ENCODE results near the gene BIRC2. TPM values are rescaled to one million over a fixed set of nuclear protein-coding genes. Genes with fewer than 3 reads are reported as not detected.

Gene BIRC2
- total and polyA plus RNA-seq, 3 donors from 2014 or later: 41.3 to 73.1 (median 62.7) TPM

GRCh38 chr11:102396708-102397563, 49.9 kb downstream of the BIRC2 start:
- TF ChIP-seq POLR2A (IDR thresholded peaks at IDR 0.05): no peak
- no peak for TF ChIP-seq CTCF (IDR thresholded peaks at IDR 0.05)
- 76 to 80% methylated on average over 4 of the region's 4 CpGs for WGBS, 2 donors
- H3K36me3 ChIP-seq (ENCODE audit: low read depth, missing control alignments): no peaks in the 10 kb centered on the region
- no peaks in the 10 kb centered on the region for H3K4me1 ChIP-seq
- no peak overlapping the region for H3K27ac ChIP-seq
- H3K9me3 ChIP-seq: no peaks in the 10 kb centered on the region
- intact Hi-C loops (cut with DNase I; ENCODE audit: low total_unique reads): no loop called here
- no peak for DNase-seq
- no peaks in the 10 kb centered on the region for H3K27me3 ChIP-seq
- no peak overlapping the region for H3K4me3 ChIP-seq

DNA sequence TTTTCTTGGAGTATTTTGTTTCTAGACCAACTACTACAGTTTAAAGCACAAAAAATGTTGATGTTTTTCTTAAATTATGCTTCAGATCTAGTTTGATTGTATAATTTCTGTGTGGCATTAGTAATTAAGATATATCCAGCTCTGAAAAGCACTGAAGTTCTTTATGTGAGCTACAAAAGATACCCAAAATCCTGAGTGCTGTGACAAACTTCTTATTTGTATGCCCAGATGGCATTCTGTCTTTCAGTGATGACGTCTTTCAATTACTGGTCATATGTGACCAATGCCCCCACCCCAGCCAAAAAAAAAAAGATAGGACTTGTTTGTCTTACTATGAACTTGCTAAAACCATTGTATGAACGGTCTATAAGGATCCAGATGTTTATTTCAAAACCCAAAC, 51.3 kb downstream of the BIRC2 start:
- no peak for TF ChIP-seq CTCF (IDR thresholded peaks at IDR 0.05)
- no peak for TF ChIP-seq POLR2A (IDR thresholded peaks at IDR 0.05)
- Histone ChIP-seq H3K9me3 (no peaks in the 10 kb centered on the region), H3K27ac (no peak overlapping the region), H3K4me1 (no peaks in the 10 kb centered on the region), H3K27me3 (no peaks in the 10 kb centered on the region), H3K4me3 (no peak overlapping the region), H3K36me3 (ENCODE audit: low read depth, missing control alignments) (no peaks in the 10 kb centered on the region)
- 92 to 96% methylated on average over 2 of the region's 2 CpGs for WGBS, 2 donors
- no peak for DNase-seq
- intact Hi-C loops (cut with DNase I; ENCODE audit: low total_unique reads): no loop called here

GRCh38 chr11:102399189-102399588, 52.2 kb downstream of the BIRC2 start:
- H3K27me3 ChIP-seq: no peaks in the 10 kb centered on the region
- H3K27ac ChIP-seq: no peak overlapping the region
- TF ChIP-seq CTCF (IDR thresholded peaks at IDR 0.05): no peak
- TF ChIP-seq POLR2A (IDR thresholded peaks at IDR 0.05): no peak
- H3K9me3 ChIP-seq: no peaks in the 10 kb centered on the region
- DNase-seq: no peak
- H3K4me3 ChIP-seq: no peak overlapping the region
- 92 to 97% methylated on average over 2 of the region's 2 CpGs for WGBS, 2 donors
- no peaks in the 10 kb centered on the region for H3K4me1 ChIP-seq
- no peaks in the 10 kb centered on the region for H3K36me3 ChIP-seq (ENCODE audit: low read depth, missing control alignments)
- intact Hi-C loops (cut with DNase I; ENCODE audit: low total_unique reads): no loop called here

DNA sequence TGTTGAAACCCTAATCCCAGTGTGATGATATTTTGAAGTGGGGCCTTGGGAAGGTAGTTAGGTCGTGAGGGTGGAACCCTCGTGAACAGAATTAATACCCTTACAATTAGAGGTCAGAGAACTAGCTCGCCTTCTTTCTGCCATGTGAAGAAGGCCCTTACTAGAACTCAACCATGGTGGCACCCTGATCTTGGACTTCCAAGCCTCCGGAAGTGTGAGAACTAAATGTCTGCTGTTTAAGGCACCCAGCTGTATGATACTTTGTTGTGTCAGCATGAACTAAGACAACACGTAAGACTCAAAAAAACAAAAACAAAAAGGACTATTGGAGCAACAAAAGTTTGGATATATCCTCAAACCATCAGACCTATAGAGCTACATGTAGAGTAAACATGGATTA, 53.6 kb downstream of the BIRC2 start:
- Histone ChIP-seq H3K27ac (no peak overlapping the region), H3K4me3 (no peak overlapping the region), H3K36me3 (ENCODE audit: low read depth, missing control alignments) (no peaks in the 10 kb centered on the region), H3K9me3 (no peaks in the 10 kb centered on the region), H3K4me1 (no peaks in the 10 kb centered on the region), H3K27me3 (no peaks in the 10 kb centered on the region)
- DNase-seq: no peak
- TF ChIP-seq CTCF (IDR thresholded peaks at IDR 0.05) (no peak), POLR2A (IDR thresholded peaks at IDR 0.05) (no peak)
- intact Hi-C loops (cut with DNase I; ENCODE audit: low total_unique reads): no loop called here
- 94 to 95% methylated on average over 5 of the region's 5 CpGs for WGBS, 2 donors

DNA sequence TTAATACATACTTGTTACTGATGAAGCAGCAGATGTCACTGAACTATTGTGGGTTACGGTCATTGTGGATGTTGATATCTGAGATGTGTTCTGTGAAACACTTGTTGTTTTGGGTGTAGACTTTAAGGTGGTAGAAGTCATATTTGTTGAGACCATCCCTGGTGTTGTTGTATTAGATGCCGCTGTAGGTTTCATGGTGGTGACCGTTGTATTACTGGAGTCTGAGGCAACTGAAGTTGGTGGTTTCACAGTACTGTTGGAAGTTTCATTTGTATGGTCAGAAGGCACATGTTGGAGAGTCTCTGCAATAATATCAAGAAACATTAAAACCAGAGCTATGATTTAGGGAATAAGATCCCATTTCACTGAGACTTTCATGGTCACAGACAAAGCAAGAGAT, 54.9 kb downstream of the BIRC2 start:
- Histone ChIP-seq H3K9me3 (no peaks in the 10 kb centered on the region), H3K27ac (no peak overlapping the region), H3K4me3 (no peak overlapping the region), H3K4me1 (no peaks in the 10 kb centered on the region), H3K36me3 (ENCODE audit: low read depth, missing control alignments) (no peaks in the 10 kb centered on the region), H3K27me3 (no peaks in the 10 kb centered on the region)
- intact Hi-C loops (cut with DNase I; ENCODE audit: low total_unique reads): no loop called here
- WGBS, 2 donors: 92 to 94% methylated on average over 3 of the region's 3 CpGs
- no peak for DNase-seq
- TF ChIP-seq POLR2A (IDR thresholded peaks at IDR 0.05): no peak

Measured in testis (tissue), 3 donors.